Hepatic stellate cell (primary cell): ENCODE results near the gene CDK5RAP1.

Source experiments
- DNase-seq: peaks from one replicate; pipeline ENCODE4 v3.0.0; 2011; ENCODE audit warnings: low spot score

The CDK5RAP1 gene

GRCh38 chr20:33333616-33334015 is 67.7 kb downstream of the CDK5RAP1 start:
- no peak for DNase-seq

- no peak for DNase-seq
Observed at GRCh38 chr20:33332905-33333456, 68.3 kb downstream of the CDK5RAP1 start.

GRCh38 chr20:33328157-33329137 is 72.9 kb downstream of the CDK5RAP1 start:
- DNase-seq: no peak

- DNase-seq: no peak
Observed at GRCh38 chr20:33325350-33325749, 76.0 kb downstream of the CDK5RAP1 start.

GRCh38 chr20:33323236-33323635 is 78.1 kb downstream of the CDK5RAP1 start:
- DNase-seq: no peak

GRCh38 chr20:33322456-33322855 is 78.9 kb downstream of the CDK5RAP1 start:
- DNase-seq: no peak

- DNase-seq: no peak
Observed at GRCh38 chr20:33320006-33320405, 81.3 kb downstream of the CDK5RAP1 start.

GRCh38 chr20:33318096-33318429 is 83.3 kb downstream of the CDK5RAP1 start:
- DNase-seq: no peak

- DNase-seq: no peak
Observed at GRCh38 chr20:33317424-33318095, 83.8 kb downstream of the CDK5RAP1 start.

- no peak for DNase-seq
Observed at GRCh38 chr20:33316958-33317357, 84.4 kb downstream of the CDK5RAP1 start.

GRCh38 chr20:33316343-33316742 is 85.0 kb downstream of the CDK5RAP1 start:
- DNase-seq: no peak

GRCh38 chr20:33313686-33314314 is 87.5 kb downstream of the CDK5RAP1 start:
- DNase-seq: no peak

GRCh38 chr20:33312583-33312982 is 88.7 kb downstream of the CDK5RAP1 start:
- DNase-seq: no peak

- DNase-seq: no peak
Observed at GRCh38 chr20:33311996-33312395, 89.3 kb downstream of the CDK5RAP1 start.

- DNase-seq: no peak
Observed at GRCh38 chr20:33311011-33311410, 90.3 kb downstream of the CDK5RAP1 start.

- no peak for DNase-seq
Observed at GRCh38 chr20:33310327-33310899, 90.9 kb downstream of the CDK5RAP1 start.

- no peak for DNase-seq
Observed at GRCh38 chr20:33309631-33310030, 91.7 kb downstream of the CDK5RAP1 start.
